Medulla oblongata (tissue), 1 donor: Measurements from ENCODE around the gene DUSP5.
A peak's percentile ranks its signal among the peaks of the same experiment; 100 is the strongest.

Experiments
- DNase-seq: peaks from one replicate; pipeline ENCODE4 v3.0.0-alpha.2; 2015; ENCODE audit errors: extremely low spot score

DUSP5 gene

GRCh38 chr10:110500515-110500905, 2.8 kb downstream of the DUSP5 start:
- no peak for DNase-seq

- peak; percentile 76 for DNase-seq
Measured at GRCh38 chr10:110501142-110501937, 3.6 kb downstream of the DUSP5 start.

- no peak for DNase-seq
Measured at GRCh38 chr10:110502072-110502845, 4.6 kb downstream of the DUSP5 start.

GRCh38 chr10:110502851-110503301, 5.2 kb downstream of the DUSP5 start:
- DNase-seq, result peak; percentile 96

- DNase-seq, result no peak
Measured at GRCh38 chr10:110503528-110504110, 5.9 kb downstream of the DUSP5 start.

- DNase-seq, result peak; percentile 91
Measured at GRCh38 chr10:110504111-110504735, 6.5 kb downstream of the DUSP5 start.

GRCh38 chr10:110505130-110505770, 7.5 kb downstream of the DUSP5 start:
- no peak for DNase-seq

- no peak for DNase-seq
Measured at GRCh38 chr10:110506448-110506847, 8.7 kb downstream of the DUSP5 start.

GRCh38 chr10:110507346-110507745, 9.6 kb downstream of the DUSP5 start:
- no peak for DNase-seq

GRCh38 chr10:110508159-110508788, 10.6 kb downstream of the DUSP5 start:
- DNase-seq, result no peak

GRCh38 chr10:110508806-110509544, 11.3 kb downstream of the DUSP5 start:
- no peak for DNase-seq

GRCh38 chr10:110509560-110509959, 11.9 kb downstream of the DUSP5 start:
- no peak for DNase-seq

GRCh38 chr10:110510086-110510485, 12.4 kb downstream of the DUSP5 start:
- no peak for DNase-seq

GRCh38 chr10:110510730-110511129, 13.0 kb downstream of the DUSP5 start:
- no peak for DNase-seq

- DNase-seq, result no peak
Measured at GRCh38 chr10:110511734-110512449, 14.2 kb downstream of the DUSP5 start.

GRCh38 chr10:110512461-110513187, 14.9 kb downstream of the DUSP5 start:
- DNase-seq, result no peak

- DNase-seq, result no peak
Measured at GRCh38 chr10:110513949-110514348, 16.2 kb downstream of the DUSP5 start.

GRCh38 chr10:110514848-110515247, 17.1 kb downstream of the DUSP5 start:
- no peak for DNase-seq
